GM19467 (cell line): ENCODE data around the gene MACC1.

Experiments used
- ATAC-seq: cut with Tn5 transposase; IDR thresholded peaks from one replicate; pipeline ENCODE4 v1.9.1; 2021; ENCODE audit warnings: mild to moderate bottlenecking, moderate library complexity; ENCODE audit not compliant: unreplicated experiment

The MACC1 gene

GRCh38 chr7:20089431-20089830, 127.8 kb downstream of the MACC1 start:
- no peak for ATAC-seq

- no peak for ATAC-seq
Measured at GRCh38 chr7:20085086-20085485, 132.1 kb downstream of the MACC1 start.
